ENCODE data around the gene NXPH4. TPM values are rescaled to one million over a fixed set of nuclear protein-coding genes. Genes with fewer than 3 reads are reported as not detected.
A peak's percentile ranks its signal among the peaks of the same experiment; 100 is the strongest.

The NXPH4 gene
- total and polyA plus RNA-seq, 3 experiments from 2014 or later = 0.22 to 0.47 TPM; not detected in 1

DNA sequence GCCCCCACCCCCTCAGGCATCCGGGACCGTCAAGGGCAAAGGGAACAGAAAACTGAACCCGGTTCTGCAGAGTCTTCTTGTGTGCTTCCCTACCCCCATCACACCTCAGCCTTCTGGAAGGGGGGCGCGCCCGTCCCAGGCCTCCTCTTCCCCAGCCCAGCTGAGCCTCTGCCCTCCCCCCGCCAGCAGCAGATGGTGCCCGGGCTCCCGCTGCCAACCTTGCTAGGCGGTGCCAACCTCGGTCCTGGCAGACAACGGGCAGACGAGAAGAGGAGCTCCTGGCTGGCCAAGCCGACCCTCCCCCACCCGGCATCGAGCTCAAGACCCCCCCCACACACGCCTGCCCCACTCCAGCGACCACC lies 25.7 kb downstream of the NXPH4 start:
- H3K9me3 ChIP-seq (ENCODE audit: low read length) = no peaks in the 10 kb centered on the region
- Mint-ChIP-seq H3K9me3 (no peaks in the 10 kb centered on the region), H3K4me3 (peak overlapping the region; percentile 32 to 94 (median 85)), H3K4me1 (peaks cover 53 to 68% (median 66%) of the 10 kb centered on the region in 3 donors), H3K27me3 (peaks cover 49 to 68% of the 10 kb centered on the region in 2 donors), H3K27ac (peak overlapping the region in 2 of 8 donors; percentile 16 to 67), H3K36me3 (peaks cover 0 to 3% (median 2%) of the 10 kb centered on the region in 3 donors)
- DNase-seq = peak in 1 of 5 donors; percentile 8
- H3K27ac ChIP-seq (ENCODE audit: low read depth, low read length) = no peak overlapping the region
- CTCF ChIA-PET = interaction anchor here (0.5 to 12.7 kb wide), 19 partner anchors 10 to 217 kb away, joined by 3 to 274 read pairs (median 5); partner anchors contain the start of genes GLI1, NXPH4 and SHMT2
- H3K4me1 ChIP-seq (ENCODE audit: insufficient read depth, low read length) = peaks cover 65% of the 10 kb centered on the region
- peak overlapping the region; percentile 54 for H3K4me3 ChIP-seq (ENCODE audit: low read length)
- no peaks in the 10 kb centered on the region for H3K36me3 ChIP-seq (ENCODE audit: insufficient read depth, low read length)
- POLR2A ChIA-PET = interaction anchor here (0.5 to 1.3 kb wide), 4 partner anchors 18 to 29 kb away, joined by 3 to 6 read pairs (median 4); no protein-coding TSS in a partner anchor
- peaks cover 52% of the 10 kb centered on the region for H3K27me3 ChIP-seq (ENCODE audit: insufficient read depth, low read length, poor library complexity, severe bottlenecking)

GRCh38 chr12:57242691-57243454 lies 26.3 kb downstream of the NXPH4 start:
- Mint-ChIP-seq H3K4me3 (peak overlapping the region; percentile 60 to 94 (median 71)), H3K9me3 (no peaks in the 10 kb centered on the region), H3K27me3 (peaks cover 44 to 62% of the 10 kb centered on the region in 2 donors), H3K36me3 (peaks cover 0 to 3% (median 2%) of the 10 kb centered on the region in 3 donors), H3K27ac (peak overlapping the region in 2 of 8 donors; percentile 16 to 39), H3K4me1 (peaks cover 49 to 63% (median 61%) of the 10 kb centered on the region in 3 donors)
- DNase-seq = peak; percentile 44 to 74 (median 52)
- Histone ChIP-seq H3K9me3 (ENCODE audit: low read length) (no peaks in the 10 kb centered on the region), H3K27me3 (ENCODE audit: insufficient read depth, low read length, poor library complexity, severe bottlenecking) (peaks cover 47% of the 10 kb centered on the region), H3K36me3 (ENCODE audit: insufficient read depth, low read length) (no peaks in the 10 kb centered on the region), H3K27ac (ENCODE audit: low read depth, low read length) (no peak overlapping the region), H3K4me3 (ENCODE audit: low read length) (peak overlapping the region; percentile 54), H3K4me1 (ENCODE audit: insufficient read depth, low read length) (peaks cover 59% of the 10 kb centered on the region)
- POLR2A ChIA-PET = interaction anchor here (0.5 to 1.3 kb wide), 6 partner anchors 18 to 330 kb away, joined by 3 to 6 read pairs (median 4); no protein-coding TSS in a partner anchor
- CTCF ChIA-PET = interaction anchor here (0.5 to 12.7 kb wide), 21 partner anchors 10 to 216 kb away, joined by 3 to 274 read pairs (median 5); partner anchors contain the start of genes GLI1, NXPH4 and SHMT2

DNA sequence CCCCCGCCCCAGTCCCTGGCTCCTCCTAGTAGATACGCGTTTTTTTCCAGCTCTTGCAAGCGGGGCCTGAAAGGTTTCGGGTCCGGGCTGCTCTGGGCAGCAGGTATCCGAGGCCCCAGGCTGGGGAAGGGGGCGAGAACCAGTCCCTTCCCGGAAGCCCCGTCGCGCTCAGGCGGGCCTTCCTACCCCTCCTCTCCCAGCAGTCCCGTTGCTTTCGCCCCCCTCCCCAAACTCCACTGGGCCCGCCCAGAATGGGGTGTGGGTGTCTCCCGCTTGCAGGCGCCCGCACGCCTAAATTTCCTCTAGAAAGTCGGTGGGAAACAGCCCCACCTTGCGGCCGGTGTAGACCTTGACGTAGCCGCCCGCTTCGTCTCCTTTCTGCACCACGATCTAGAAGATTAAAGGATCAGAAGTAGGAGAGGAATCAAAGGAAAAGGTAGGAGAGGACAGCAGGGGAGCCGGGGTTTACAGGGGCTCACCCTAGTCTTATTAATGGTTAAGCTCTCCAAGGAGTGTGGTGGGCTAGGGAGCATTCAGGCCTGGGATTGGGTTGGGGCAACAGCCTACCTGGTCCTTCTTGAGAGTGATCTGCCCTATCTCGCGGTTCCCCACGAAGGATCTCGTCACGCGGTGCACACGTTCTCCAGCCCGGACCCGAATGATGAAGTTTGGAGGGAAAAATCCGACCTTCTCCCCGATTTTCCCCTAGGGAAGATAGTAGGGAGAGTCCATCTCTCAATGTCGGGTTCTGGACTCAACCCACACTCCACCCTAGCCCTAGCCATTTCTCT lies 27.1 kb downstream of the NXPH4 start:
- Histone ChIP-seq H3K27ac (ENCODE audit: low read depth, low read length) (no peak overlapping the region), H3K9me3 (ENCODE audit: low read length) (no peaks in the 10 kb centered on the region), H3K4me3 (ENCODE audit: low read length) (peak overlapping the region; percentile 54), H3K4me1 (ENCODE audit: insufficient read depth, low read length) (peaks cover 51% of the 10 kb centered on the region), H3K27me3 (ENCODE audit: insufficient read depth, low read length, poor library complexity, severe bottlenecking) (peaks cover 39% of the 10 kb centered on the region), H3K36me3 (ENCODE audit: insufficient read depth, low read length) (no peaks in the 10 kb centered on the region)
- Mint-ChIP-seq H3K4me3 (peak overlapping the region; percentile 56 to 94 (median 82)), H3K36me3 (peaks cover 0 to 3% (median 2%) of the 10 kb centered on the region in 3 donors), H3K27me3 (peaks cover 37 to 53% of the 10 kb centered on the region in 2 donors), H3K4me1 (peaks cover 45 to 54% (median 52%) of the 10 kb centered on the region in 3 donors), H3K27ac (peak overlapping the region in 4 of 8 donors; percentile 7 to 86 (median 37)), H3K9me3 (no peaks in the 10 kb centered on the region)
- CTCF ChIA-PET = interaction anchor here (0.7 to 12.7 kb wide), 19 partner anchors 9 to 215 kb away, joined by 3 to 274 read pairs (median 5); partner anchors contain the start of genes GLI1, NXPH4 and SHMT2
- DNase-seq = peak; percentile 67 to 82 (median 71)
- POLR2A ChIA-PET = interaction anchor here (0.6 to 1.1 kb wide), 3 partner anchors 26 to 329 kb away, joined by 3 to 5 read pairs (median 3); no protein-coding TSS in a partner anchor

- peak overlapping the region in 2 of 7 donors; percentile 42 to 91 for H3K4me3 Mint-ChIP-seq
- CTCF ChIA-PET = interaction anchor here (1.2 to 12.7 kb wide), 7 partner anchors 8 to 36 kb away, joined by 5 to 274 read pairs (median 24); partner anchors contain the start of gene SHMT2
Measured at GRCh38 chr12:57244312-57244696, 27.7 kb downstream of the NXPH4 start.

DNA sequence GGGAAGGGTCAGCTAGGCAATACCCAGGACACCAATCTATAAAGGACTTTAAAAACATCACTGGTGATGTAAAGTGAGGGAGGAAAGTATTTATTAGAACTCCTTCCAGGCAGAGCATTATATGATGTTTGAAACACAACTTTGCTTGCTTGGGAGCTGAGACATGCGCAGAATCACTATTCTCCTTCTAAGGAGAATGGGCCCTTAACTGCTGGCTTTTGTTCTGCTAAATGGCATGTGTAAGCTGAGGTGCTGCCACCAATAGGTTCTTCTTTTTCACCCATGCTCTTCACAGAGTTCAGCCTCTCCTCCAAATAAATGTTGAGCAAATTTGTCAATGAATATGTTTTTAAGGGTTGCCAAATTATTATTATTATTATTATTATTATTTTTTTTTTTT lies 30.4 kb downstream of the NXPH4 start:
- POLR2A ChIA-PET = no interaction called here
- no peak overlapping the region for H3K4me3 Mint-ChIP-seq
- no peak overlapping the region for H3K27ac Mint-ChIP-seq
- H3K36me3 ChIP-seq (ENCODE audit: insufficient read depth, low read length) = no peaks in the 10 kb centered on the region
- H3K27me3 Mint-ChIP-seq = peaks cover 18 to 27% of the 10 kb centered on the region in 2 donors
- H3K9me3 Mint-ChIP-seq = no peaks in the 10 kb centered on the region
- H3K9me3 ChIP-seq (ENCODE audit: low read length) = no peaks in the 10 kb centered on the region
- peaks cover 0 to 3% (median 0%) of the 10 kb centered on the region in 3 donors for H3K36me3 Mint-ChIP-seq
- DNase-seq = no peak
- H3K4me3 ChIP-seq (ENCODE audit: low read length) = no peak overlapping the region
- H3K4me1 Mint-ChIP-seq = peaks cover 15 to 23% (median 22%) of the 10 kb centered on the region in 3 donors
- CTCF ChIA-PET = interaction anchor here (1.2 to 12.7 kb wide), 2 partner anchors 18 to 33 kb away, joined by 5 to 262 read pairs; partner anchors contain the start of gene SHMT2
- H3K27me3 ChIP-seq (ENCODE audit: insufficient read depth, low read length, poor library complexity, severe bottlenecking) = peaks cover 21% of the 10 kb centered on the region
- no peak overlapping the region for H3K27ac ChIP-seq (ENCODE audit: low read depth, low read length)
- H3K4me1 ChIP-seq (ENCODE audit: insufficient read depth, low read length) = peaks cover 20% of the 10 kb centered on the region

More at GRCh38 chr12:57244312-57244696, 27.7 kb downstream of the NXPH4 start:
- peaks cover 39 to 48% (median 47%) of the 10 kb centered on the region in 3 donors for H3K4me1 Mint-ChIP-seq
- Histone ChIP-seq H3K27me3 (ENCODE audit: insufficient read depth, low read length, poor library complexity, severe bottlenecking) (peaks cover 37% of the 10 kb centered on the region), H3K27ac (ENCODE audit: low read depth, low read length) (no peak overlapping the region), H3K36me3 (ENCODE audit: insufficient read depth, low read length) (no peaks in the 10 kb centered on the region), H3K9me3 (ENCODE audit: low read length) (no peaks in the 10 kb centered on the region), H3K4me1 (ENCODE audit: insufficient read depth, low read length) (peaks cover 46% of the 10 kb centered on the region), H3K4me3 (ENCODE audit: low read length) (no peak overlapping the region)
- H3K27me3 Mint-ChIP-seq = peaks cover 36 to 50% of the 10 kb centered on the region in 2 donors
- peak overlapping the region in 2 of 8 donors; percentile 11 to 16 for H3K27ac Mint-ChIP-seq
- DNase-seq = no peak
- H3K9me3 Mint-ChIP-seq = no peaks in the 10 kb centered on the region
- POLR2A ChIA-PET = no interaction called here
- peaks cover 0 to 3% (median 2%) of the 10 kb centered on the region in 3 donors for H3K36me3 Mint-ChIP-seq

GRCh38 chr12:57248934-57249742 lies 32.5 kb downstream of the NXPH4 start:
- H3K4me1 Mint-ChIP-seq = peaks cover 1 to 2% (median 2%) of the 10 kb centered on the region in 3 donors
- POLR2A ChIA-PET = interaction anchor here (0.8 kb wide), 1 partner anchor 175 kb away, joined by 4 read pairs; no protein-coding TSS in a partner anchor
- H3K27ac ChIP-seq (ENCODE audit: low read depth, low read length) = no peak overlapping the region
- peaks cover 7 to 8% of the 10 kb centered on the region in 2 donors for H3K27me3 Mint-ChIP-seq
- CTCF ChIA-PET = interaction anchor here (2.7 to 12.7 kb wide), 2 partner anchors 10 to 35 kb away, joined by 11 to 262 read pairs; no protein-coding TSS in a partner anchor
- peaks cover 0 to 6% (median 3%) of the 10 kb centered on the region in 3 donors for H3K36me3 Mint-ChIP-seq
- no peak for DNase-seq
- peaks cover 5% of the 10 kb centered on the region for H3K27me3 ChIP-seq (ENCODE audit: insufficient read depth, low read length, poor library complexity, severe bottlenecking)
- peak overlapping the region in 1 of 8 donors; percentile 1 for H3K27ac Mint-ChIP-seq
- H3K4me3 ChIP-seq (ENCODE audit: low read length) = no peak overlapping the region
- H3K9me3 Mint-ChIP-seq = no peaks in the 10 kb centered on the region
- no peaks in the 10 kb centered on the region for H3K4me1 ChIP-seq (ENCODE audit: insufficient read depth, low read length)
- no peaks in the 10 kb centered on the region for H3K9me3 ChIP-seq (ENCODE audit: low read length)
- no peak overlapping the region for H3K4me3 Mint-ChIP-seq
- no peaks in the 10 kb centered on the region for H3K36me3 ChIP-seq (ENCODE audit: insufficient read depth, low read length)

All from CD8-positive, alpha-beta memory T cell (primary cell).